Gastroesophageal sphincter (tissue), 4 donors: ENCODE data around the gene GOLGA8S. TPM values are rescaled to one million over a fixed set of nuclear protein-coding genes. Genes with fewer than 3 reads are reported as not detected.
"Not testable (repeated sequence)": the region's sequence is repeated elsewhere in the genome, so short reads cannot be mapped to it uniquely, and the experiment has no call there.

Experiments
- ATAC-seq: fragments of 150-250 bp; one replicate; pipeline ENCODE4 v1.9.1; 2016; ENCODE audit warnings: mild to moderate bottlenecking, moderate library complexity
- H3K27ac ChIP-seq, 4 donors: fragments of 200-600 bp; sonication (generic) in 3 of 4; 1 replicate in 3 of 4; 2 replicates in 1 of 4; pipeline ENCODE4 v1.5.1; 2016 to 2019
- H3K27me3 ChIP-seq: fragments of 200-600 bp; sonication (generic); one replicate; pipeline ENCODE4 v1.5.1; 2019
- H3K36me3 ChIP-seq, 2 donors: fragments of 200-600 bp; sonication (generic); one replicate each; pipeline ENCODE4 v1.5.1; 2019; ENCODE audit warnings: control low read depth in 1 of 2
- H3K4me1 ChIP-seq, 3 donors: fragments of 200-600 bp; sonication (generic); 1 replicate in 2 of 3; 2 replicates in 1 of 3; pipeline ENCODE4 v1.5.1; 2016 to 2019; ENCODE audit warnings: control low read depth in 2 of 3
- H3K4me3 ChIP-seq, 2 donors: fragments of 200-600 bp; sonication (generic); one replicate each; pipeline ENCODE4 v1.5.1; 2019; ENCODE audit warnings: mild to moderate bottlenecking in 1 of 2, moderate library complexity in 1 of 2
- H3K9me3 ChIP-seq, 3 donors: fragments of 200-600 bp; sonication (generic); one replicate each; pipeline ENCODE4 v1.5.1; 2017 to 2019; ENCODE audit warnings: control low read depth in 2 of 3
- EP300 ChIP-seq: sonication (generic); formaldehyde crosslinking; IDR thresholded peaks from one replicate; pipeline ENCODE4 v1.6.1; 2017; ENCODE audit warnings: antibody characterized with exemption, mild to moderate bottlenecking
- POLR2A ChIP-seq, 2 donors: fragments of 450-650 bp; IDR thresholded peaks; one replicate each; pipeline ENCODE4 v1.6.1; 2017; ENCODE audit warnings: antibody characterized with exemption in 2 of 2, mild to moderate bottlenecking in 2 of 2, moderate library complexity in 1 of 2
- POLR2AphosphoS5 ChIP-seq: sonication (generic); formaldehyde crosslinking; IDR thresholded peaks from one replicate; pipeline ENCODE4 v1.6.1; 2017; ENCODE audit warnings: antibody characterized with exemption
- WGBS, 2 donors: methylation state at CpG; one replicate each; pipeline ENCODE4 v1.1.5; 2018; ENCODE audit warnings: low coverage in 1 of 2; 5-methylcytosine and 5-hydroxymethylcytosine counted together
- total RNA-seq, 4 donors: library from RNA; depleted of rRNA; stranded (reverse); fragments of >200 nt; gene quantifications; one replicate each; pipeline ENCODE4 v1.1.0, GENCODE V29; 2016
- TF ChIP-seq, protein P1 (sequence below), 4 experiments: fragments of 200-600 bp in 2 of 4; fragments of 450-650 bp in 2 of 4; sonication (generic) in 1 of 4; IDR thresholded peaks; one replicate each; pipeline ENCODE4 v1.5.1; 2017 to 2019; ENCODE audit warnings: antibody characterized with exemption in 4 of 4, mild to moderate bottlenecking in 2 of 4, moderate library complexity in 2 of 4

GOLGA8S gene
- total RNA-seq, 4 donors from 2014 or later, result 0.15 to 0.40 (median 0.16) TPM; not detected in 1

DNA sequence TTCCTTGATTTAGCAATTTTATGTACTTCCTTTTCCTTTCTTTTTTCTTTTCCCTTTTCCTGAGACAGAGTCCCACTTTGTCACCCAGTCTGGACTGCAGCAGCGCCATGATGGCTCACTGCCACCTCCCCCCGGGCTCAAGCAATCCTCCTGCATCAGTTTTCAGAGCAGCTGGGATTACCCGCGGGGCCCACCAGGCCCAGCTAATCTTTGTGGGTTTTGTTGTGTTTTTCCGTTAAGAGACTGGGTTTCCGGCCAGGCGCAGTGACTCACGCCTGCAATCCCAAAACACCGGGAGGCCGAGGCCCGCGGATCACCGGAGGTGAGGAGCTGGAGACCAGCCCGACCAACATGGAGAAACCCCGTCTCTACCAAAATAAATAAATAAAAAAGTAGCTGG, 17.7 kb downstream of the GOLGA8S start:
- WGBS, 2 donors, result 80 to 91% methylated on average over 1 to 6 of the region's 15 CpGs
- Histone ChIP-seq H3K4me1 (no peaks in the 10 kb centered on the region), H3K4me3 (no peak overlapping the region), H3K36me3 (no peaks in the 10 kb centered on the region), H3K27me3 (no peaks in the 10 kb centered on the region), H3K9me3 (no peaks in the 10 kb centered on the region), H3K27ac (no peak overlapping the region)
- TF ChIP-seq EP300, result no peak
- TF ChIP-seq POLR2AphosphoS5, result no peak
- no peak for TF ChIP-seq POLR2A (IDR thresholded peaks at IDR 0.05)
- TF ChIP-seq, protein P1, sequence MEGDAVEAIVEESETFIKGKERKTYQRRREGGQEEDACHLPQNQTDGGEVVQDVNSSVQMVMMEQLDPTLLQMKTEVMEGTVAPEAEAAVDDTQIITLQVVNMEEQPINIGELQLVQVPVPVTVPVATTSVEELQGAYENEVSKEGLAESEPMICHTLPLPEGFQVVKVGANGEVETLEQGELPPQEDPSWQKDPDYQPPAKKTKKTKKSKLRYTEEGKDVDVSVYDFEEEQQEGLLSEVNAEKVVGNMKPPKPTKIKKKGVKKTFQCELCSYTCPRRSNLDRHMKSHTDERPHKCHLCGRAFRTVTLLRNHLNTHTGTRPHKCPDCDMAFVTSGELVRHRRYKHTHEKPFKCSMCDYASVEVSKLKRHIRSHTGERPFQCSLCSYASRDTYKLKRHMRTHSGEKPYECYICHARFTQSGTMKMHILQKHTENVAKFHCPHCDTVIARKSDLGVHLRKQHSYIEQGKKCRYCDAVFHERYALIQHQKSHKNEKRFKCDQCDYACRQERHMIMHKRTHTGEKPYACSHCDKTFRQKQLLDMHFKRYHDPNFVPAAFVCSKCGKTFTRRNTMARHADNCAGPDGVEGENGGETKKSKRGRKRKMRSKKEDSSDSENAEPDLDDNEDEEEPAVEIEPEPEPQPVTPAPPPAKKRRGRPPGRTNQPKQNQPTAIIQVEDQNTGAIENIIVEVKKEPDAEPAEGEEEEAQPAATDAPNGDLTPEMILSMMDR (IDR thresholded peaks at IDR 0.05), result no peak
- no peak for ATAC-seq

DNA sequence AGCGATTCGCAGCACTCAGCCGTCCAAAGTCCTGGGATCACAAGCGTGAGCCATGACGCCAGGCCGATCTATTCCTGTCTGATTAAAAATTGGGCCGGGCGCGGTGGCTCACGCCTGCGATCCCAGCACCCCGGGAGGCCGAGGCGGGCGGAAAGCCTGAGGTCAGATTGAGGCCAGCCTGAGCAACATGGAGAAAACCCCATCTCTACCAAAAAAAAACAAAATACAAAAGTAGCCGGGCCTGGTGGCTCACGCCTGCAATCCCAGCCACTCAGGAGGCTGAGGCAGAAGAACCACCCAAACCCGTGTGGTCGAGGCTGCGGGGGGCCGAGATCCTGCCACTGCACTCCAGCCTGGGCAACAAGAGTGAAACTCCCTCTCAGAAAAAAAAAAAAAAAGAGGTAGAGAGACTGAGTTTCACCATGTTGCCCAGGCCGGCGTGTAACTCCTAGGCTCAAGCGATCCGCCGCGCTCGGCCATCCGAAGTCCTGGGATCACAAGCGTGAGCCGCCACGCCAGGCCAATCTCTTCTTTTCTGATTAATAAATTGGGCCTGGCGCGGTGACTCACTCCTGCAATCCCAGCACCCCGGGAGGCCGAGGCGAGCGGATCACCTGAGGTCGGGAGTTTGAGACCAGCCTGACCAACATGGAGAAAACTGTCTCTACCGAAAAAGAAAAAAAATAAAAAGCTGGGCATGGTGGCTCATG, 18.5 kb downstream of the GOLGA8S start:
- not testable (repeated sequence) for H3K36me3 ChIP-seq, ATAC-seq, H3K27ac ChIP-seq, H3K4me1 ChIP-seq, H3K4me3 ChIP-seq, H3K27me3 ChIP-seq, H3K9me3 ChIP-seq
- 93 to 94% methylated on average over 3 to 18 of the region's 40 CpGs for WGBS, 2 donors

DNA sequence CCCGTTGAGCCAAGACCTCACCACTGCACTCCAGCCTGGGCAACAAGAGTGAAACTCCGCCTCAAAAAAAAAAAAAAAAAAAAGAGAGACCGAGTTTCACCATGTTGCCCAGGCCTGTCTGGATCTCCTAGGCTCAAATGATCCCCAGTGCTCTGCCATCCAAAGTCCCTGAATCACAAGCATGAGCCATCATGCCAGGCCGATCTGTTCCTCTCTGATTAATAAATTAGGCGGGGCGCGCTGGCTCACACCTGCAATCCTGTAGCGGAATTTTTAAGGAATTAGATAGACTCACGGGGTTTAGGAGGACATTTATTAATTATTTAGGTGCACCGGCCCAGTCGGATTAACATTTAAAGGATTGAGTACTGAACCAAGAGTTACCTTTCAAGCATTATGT, 19.7 kb downstream of the GOLGA8S start:
- not testable (repeated sequence) for H3K36me3 ChIP-seq, H3K27me3 ChIP-seq, H3K4me1 ChIP-seq, H3K4me3 ChIP-seq, H3K9me3 ChIP-seq, H3K27ac ChIP-seq, ATAC-seq
- 92 to 97% methylated on average over 8 to 10 of the region's 11 CpGs for WGBS, 2 donors

DNA sequence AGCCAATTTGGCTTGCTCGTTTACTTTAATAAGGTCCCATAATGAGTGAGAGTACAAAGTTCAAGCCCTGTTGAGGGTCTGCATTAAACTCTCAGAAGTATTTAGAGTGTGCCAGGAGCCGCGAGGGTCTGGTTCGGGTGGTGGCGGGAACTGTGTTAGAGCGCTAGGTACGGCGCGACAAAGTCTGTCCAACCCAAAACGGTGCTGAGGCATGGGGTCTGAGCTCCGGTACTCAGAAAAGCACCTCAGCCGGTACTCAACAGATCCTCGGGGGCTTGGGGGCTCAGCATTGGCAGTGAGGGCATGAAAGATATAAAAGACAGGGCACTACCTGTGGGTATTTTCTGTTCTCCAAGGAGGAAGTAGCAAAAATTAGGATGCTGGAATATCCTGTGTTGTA, 24.4 kb downstream of the GOLGA8S start:
- not testable (repeated sequence) for H3K27me3 ChIP-seq, ATAC-seq, H3K27ac ChIP-seq, H3K36me3 ChIP-seq, H3K9me3 ChIP-seq, H3K4me3 ChIP-seq, H3K4me1 ChIP-seq
- WGBS, 2 donors, result 88% methylated on average over 12 of the region's 13 CpGs; no CpG with 5 or more reads in 1 of the 2 donors

DNA sequence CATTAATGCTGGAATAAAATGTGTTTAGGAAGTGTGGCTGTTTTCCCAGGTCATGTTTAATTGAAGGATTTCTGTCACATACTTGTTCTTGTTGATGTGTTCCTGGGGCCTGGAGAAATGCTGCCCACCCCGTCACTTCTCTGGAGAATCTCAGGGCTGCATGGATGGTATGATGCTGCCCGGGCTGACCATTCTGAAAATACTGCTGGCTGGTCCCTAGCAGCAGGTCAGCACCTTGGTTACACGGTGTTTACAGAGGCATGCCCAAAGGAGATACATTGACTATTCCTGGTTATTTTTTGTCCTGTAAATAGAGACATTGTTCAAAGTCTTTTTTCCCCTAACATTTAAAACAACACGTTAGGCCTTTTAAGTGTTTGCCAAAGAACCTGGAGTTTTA, 26.2 kb downstream of the GOLGA8S start:
- H3K27ac ChIP-seq, ATAC-seq, H3K4me3 ChIP-seq, H3K27me3 ChIP-seq, H3K36me3 ChIP-seq, H3K4me1 ChIP-seq, H3K9me3 ChIP-seq: not testable (repeated sequence)
- 44 to 45% methylated on average over 2 to 4 of the region's 4 CpGs for WGBS, 2 donors

DNA sequence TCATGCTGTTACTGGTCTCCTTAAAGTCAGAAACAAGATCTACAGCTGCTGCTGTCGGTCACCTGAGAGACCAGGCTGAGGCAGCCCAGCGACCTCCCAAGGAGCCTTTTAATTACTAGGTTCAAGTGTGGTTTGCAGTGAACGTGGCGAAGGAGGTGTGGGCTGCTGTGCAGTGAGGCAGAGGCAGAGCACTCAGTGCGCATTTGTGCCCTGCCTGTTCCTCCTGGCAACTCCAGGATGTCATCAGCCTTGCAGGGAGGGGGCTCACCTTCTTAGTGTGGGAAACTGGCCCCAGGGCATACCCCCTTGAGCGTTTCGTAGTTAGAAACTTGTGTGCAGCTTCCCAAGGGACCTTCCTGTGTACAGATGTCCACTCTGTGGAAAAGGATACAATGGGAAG, 26.6 kb downstream of the GOLGA8S start:
- not testable (repeated sequence) for H3K4me1 ChIP-seq, H3K4me3 ChIP-seq, ATAC-seq, H3K36me3 ChIP-seq, H3K9me3 ChIP-seq, H3K27ac ChIP-seq
- WGBS, 2 donors, result 40 to 50% methylated on average over 2 to 3 of the region's 7 CpGs
- H3K27me3 ChIP-seq, result peaks cover 10% of the 10 kb centered on the region

DNA sequence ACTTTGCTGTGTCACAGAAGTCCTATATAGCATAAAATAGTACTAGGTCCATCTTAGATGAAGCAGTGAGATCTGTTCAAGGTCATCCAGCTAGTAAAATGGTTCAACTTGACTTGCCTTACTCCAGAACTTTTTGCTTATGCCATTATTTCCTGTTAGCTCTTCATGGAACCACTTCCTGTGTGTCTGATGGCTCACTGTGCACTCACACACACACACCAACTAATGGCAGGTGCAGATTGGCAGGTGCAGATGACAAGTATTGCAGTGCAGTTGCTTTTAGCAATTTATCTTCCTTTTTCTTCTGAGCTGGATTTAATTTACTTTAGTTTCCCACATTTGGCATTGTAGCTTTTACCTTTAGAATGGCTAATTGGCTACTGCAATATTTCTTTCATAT, 29.8 kb downstream of the GOLGA8S start:
- ATAC-seq, result no peak
- H3K4me1 ChIP-seq, result no peaks in the 10 kb centered on the region
- H3K4me3 ChIP-seq, result no peak overlapping the region
- H3K27me3 ChIP-seq, result peaks cover 10% of the 10 kb centered on the region
- no peaks in the 10 kb centered on the region for H3K9me3 ChIP-seq
- no peaks in the 10 kb centered on the region for H3K36me3 ChIP-seq
- no peak overlapping the region for H3K27ac ChIP-seq
- TF ChIP-seq POLR2A (IDR thresholded peaks at IDR 0.05), result no peak
- TF ChIP-seq EP300, result no peak
- no peak for TF ChIP-seq POLR2AphosphoS5
- TF ChIP-seq, protein P1 (IDR thresholded peaks at IDR 0.05), result no peak
